Body of pancreas (tissue), 4 donors: ENCODE results near the gene CLCN5. TPM values are rescaled to one million over a fixed set of nuclear protein-coding genes. Genes with fewer than 3 reads are reported as not detected.
"Not testable (repeated sequence)": the region's sequence is repeated elsewhere in the genome, so short reads cannot be mapped to it uniquely, and the experiment has no call there.

Source experiments
- ATAC-seq: fragments of 150-250 bp; one replicate; pipeline ENCODE4 v1.9.1; 2016
- DNase-seq, 4 donors: peaks; one replicate each; pipeline ENCODE4 v3.0.0-alpha.2; 2019
- H3K27ac ChIP-seq, 4 donors: fragments of 200-600 bp; sonication (generic); 1 replicate in 3 of 4; 2 replicates in 1 of 4; pipeline versions ENCODE4 v1.5.1 to v1.6.1; 2016 to 2019; ENCODE audit warnings: mild to moderate bottlenecking in 1 of 4, mixed read lengths in 1 of 4, moderate library complexity in 1 of 4
- H3K27me3 ChIP-seq, 2 donors: fragments of 200-600 bp; sonication (generic); one replicate each; pipeline ENCODE4 v1.6.0; 2016; ENCODE audit warnings: mild to moderate bottlenecking in 1 of 2
- H3K36me3 ChIP-seq, 2 donors: fragments of 200-600 bp; sonication (generic); replicated peaks in 1 of 2; 2 replicates each; pipeline ENCODE4 v1.5.1; 2016; ENCODE audit warnings: low read depth in 2 of 2; ENCODE audit not compliant: insufficient read depth in 1 of 2
- H3K4me1 ChIP-seq: fragments of 200-600 bp; sonication (generic); one replicate; pipeline ENCODE4 v1.6.0; 2016
- H3K4me3 ChIP-seq, 2 donors: fragments of 200-600 bp; sonication (generic); 1 replicate in 1 of 2; 2 replicates in 1 of 2; pipeline ENCODE4 v1.5.1; 2016 to 2019
- H3K9me3 ChIP-seq, 3 donors: fragments of 200-600 bp; sonication (generic); 1 replicate in 2 of 3; 2 replicates in 1 of 3; pipeline ENCODE4 v1.5.1; 2016
- POLR2A ChIP-seq, 3 donors: fragments of 450-650 bp; IDR thresholded peaks; one replicate each; pipeline ENCODE4 v1.6.1; 2016; ENCODE audit warnings: antibody characterized with exemption in 3 of 3, mild to moderate bottlenecking in 2 of 3
- WGBS, 2 donors: methylation state at CpG; one replicate each; pipeline ENCODE4 v1.1.5; 2017; 5-methylcytosine and 5-hydroxymethylcytosine counted together
- intact Hi-C: fragments of 100-400 bp; cut with DNase I; formaldehyde crosslinking; loops from one replicate; pipeline ENCODE4 v1.15.1; 2023
- total RNA-seq, 2 donors: library from RNA; depleted of rRNA; stranded (reverse); fragments of >200 nt; gene quantifications; one replicate each; pipeline ENCODE4 v1.1.0, GENCODE V29; 2016
- TF ChIP-seq, protein P1 (sequence below), 7 experiments: fragments of 450-650 bp in 4 of 7; fragments of 200-600 bp in 3 of 7; sonication (generic) in 3 of 7; IDR thresholded peaks; one replicate each; pipeline ENCODE4 v1.5.1; 2016 to 2019; ENCODE audit warnings: antibody characterized with exemption in 7 of 7

Gene CLCN5
- total RNA-seq, 2 donors from 2014 or later = 2.0 to 5.2 TPM

DNA sequence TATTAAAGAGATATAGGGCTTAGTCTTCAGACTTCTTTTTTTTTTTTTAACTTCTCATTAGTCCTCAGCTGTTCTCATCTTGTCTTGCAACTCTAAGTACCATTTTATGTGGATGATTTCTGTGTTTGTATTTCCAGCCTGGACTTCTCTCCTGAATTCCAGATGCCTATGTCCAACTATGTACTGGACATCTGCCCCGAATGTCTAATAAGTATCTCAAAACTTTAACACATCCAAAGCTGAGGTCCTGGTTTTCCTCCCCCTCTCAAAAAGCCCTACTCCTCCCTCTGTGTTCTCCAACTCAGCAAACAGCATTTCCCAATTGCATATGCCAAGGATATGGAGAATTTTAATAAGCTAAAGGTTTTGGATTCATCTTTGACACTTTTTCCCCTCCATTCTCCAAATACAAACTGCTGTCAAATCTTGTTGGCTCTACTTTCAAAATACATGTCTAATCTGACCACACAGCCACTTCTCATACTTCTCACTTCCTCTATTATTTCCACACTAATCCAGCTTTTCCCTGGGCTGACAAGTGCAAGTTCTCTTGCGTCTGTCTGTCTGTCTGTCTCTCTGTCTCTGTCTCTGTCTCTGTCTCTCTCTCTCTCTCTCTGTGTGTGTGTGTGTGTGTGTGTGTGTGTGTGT, 79.8 kb downstream of the CLCN5 start:
- ATAC-seq (no peak), DNase-seq (no peak)
- H3K36me3 ChIP-seq = no peaks in the 10 kb centered on the region
- H3K27ac ChIP-seq = no peak overlapping the region
- TF ChIP-seq POLR2A (IDR thresholded peaks at IDR 0.05) = no peak
- TF ChIP-seq, protein P1, sequence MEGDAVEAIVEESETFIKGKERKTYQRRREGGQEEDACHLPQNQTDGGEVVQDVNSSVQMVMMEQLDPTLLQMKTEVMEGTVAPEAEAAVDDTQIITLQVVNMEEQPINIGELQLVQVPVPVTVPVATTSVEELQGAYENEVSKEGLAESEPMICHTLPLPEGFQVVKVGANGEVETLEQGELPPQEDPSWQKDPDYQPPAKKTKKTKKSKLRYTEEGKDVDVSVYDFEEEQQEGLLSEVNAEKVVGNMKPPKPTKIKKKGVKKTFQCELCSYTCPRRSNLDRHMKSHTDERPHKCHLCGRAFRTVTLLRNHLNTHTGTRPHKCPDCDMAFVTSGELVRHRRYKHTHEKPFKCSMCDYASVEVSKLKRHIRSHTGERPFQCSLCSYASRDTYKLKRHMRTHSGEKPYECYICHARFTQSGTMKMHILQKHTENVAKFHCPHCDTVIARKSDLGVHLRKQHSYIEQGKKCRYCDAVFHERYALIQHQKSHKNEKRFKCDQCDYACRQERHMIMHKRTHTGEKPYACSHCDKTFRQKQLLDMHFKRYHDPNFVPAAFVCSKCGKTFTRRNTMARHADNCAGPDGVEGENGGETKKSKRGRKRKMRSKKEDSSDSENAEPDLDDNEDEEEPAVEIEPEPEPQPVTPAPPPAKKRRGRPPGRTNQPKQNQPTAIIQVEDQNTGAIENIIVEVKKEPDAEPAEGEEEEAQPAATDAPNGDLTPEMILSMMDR (IDR thresholded peaks at IDR 0.05) = no peak
- 67 to 80% methylated on average over 2 of the region's 2 CpGs for WGBS, 2 donors
- intact Hi-C loops = no loop called here
- H3K4me1 ChIP-seq = no peaks in the 10 kb centered on the region
- H3K4me3 ChIP-seq = no peak overlapping the region
- H3K27me3 ChIP-seq = no peaks in the 10 kb centered on the region
- no peaks in the 10 kb centered on the region for H3K9me3 ChIP-seq

DNA sequence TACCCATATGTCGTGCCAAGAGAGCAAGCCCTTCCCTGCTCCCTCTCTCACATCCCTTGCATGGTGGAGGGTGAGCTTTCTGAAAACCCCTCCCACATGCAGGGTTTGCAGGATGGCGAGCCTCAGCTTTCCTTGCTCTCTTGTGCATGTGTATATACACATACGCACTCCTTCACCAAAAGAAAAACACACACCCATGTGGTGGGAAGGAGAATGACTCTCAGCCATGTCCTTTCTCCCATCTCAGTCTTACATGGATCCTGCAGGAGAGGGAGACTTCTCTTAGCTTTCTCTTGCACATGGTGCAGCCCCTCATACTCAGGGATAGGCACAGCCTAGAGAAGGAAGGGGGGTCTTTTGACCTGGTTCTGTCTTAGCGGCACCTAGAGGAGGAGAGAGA, 81.1 kb downstream of the CLCN5 start:
- ATAC-seq (no peak), DNase-seq (no peak)
- TF ChIP-seq, protein P1 (IDR thresholded peaks at IDR 0.05) = no peak
- no peak for TF ChIP-seq POLR2A (IDR thresholded peaks at IDR 0.05)
- Histone ChIP-seq H3K9me3 (no peaks in the 10 kb centered on the region), H3K4me3 (no peak overlapping the region), H3K36me3 (no peaks in the 10 kb centered on the region), H3K27ac (no peak overlapping the region), H3K4me1 (no peaks in the 10 kb centered on the region), H3K27me3 (no peaks in the 10 kb centered on the region)
- WGBS, 2 donors = 84 to 100% methylated on average over 2 to 4 of the region's 4 CpGs
- intact Hi-C loops = no loop called here

DNA sequence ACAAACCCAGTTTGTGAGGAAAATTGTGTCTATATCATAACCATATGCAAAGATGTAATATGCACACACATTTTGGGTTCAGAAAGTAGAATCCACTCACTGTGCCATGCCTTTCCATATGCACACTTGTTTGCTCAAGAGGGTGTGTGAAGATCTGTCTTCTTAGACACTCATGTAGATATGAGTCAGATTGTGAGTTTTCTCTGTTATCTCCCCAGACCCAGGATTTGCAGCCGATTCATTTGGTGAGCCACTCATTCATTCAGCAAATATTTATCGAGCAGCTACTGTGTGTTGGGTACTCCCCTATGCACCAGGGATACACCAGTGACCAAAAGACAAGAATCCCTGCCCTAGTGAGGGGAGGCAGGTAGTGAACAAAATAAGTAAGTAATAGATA, 81.5 kb downstream of the CLCN5 start:
- Histone ChIP-seq H3K27me3 (no peaks in the 10 kb centered on the region), H3K4me3 (no peak overlapping the region), H3K27ac (no peak overlapping the region), H3K9me3 (no peaks in the 10 kb centered on the region), H3K4me1 (no peaks in the 10 kb centered on the region), H3K36me3 (no peaks in the 10 kb centered on the region)
- WGBS, 2 donors = 70 to 89% methylated on average over 1 to 2 of the region's 2 CpGs
- intact Hi-C loops = no loop called here
- ATAC-seq = no peak
- no peak for TF ChIP-seq POLR2A (IDR thresholded peaks at IDR 0.05)
- TF ChIP-seq, protein P1 (IDR thresholded peaks at IDR 0.05) = no peak
- no peak for DNase-seq

DNA sequence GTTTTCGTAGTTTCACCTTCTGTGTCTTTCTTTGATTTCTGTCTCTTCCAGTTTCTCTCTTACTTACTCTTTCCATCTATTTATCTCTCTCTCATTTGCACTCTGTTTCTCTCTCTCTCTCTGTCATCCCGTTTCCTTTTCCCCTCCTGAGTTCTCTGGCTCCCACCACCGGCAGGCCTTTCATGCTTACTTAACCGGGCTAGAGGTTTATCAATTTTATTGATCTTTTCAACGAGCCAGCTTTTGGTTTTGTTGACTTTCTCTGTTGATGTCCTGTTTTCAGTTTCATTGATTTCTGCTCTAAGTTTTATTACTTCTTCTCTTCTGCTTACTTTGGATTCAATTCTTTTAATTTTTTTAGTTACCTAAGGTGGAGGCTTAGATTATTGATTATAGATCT, 103.2 kb downstream of the CLCN5 start:
- H3K27me3 ChIP-seq, H3K4me1 ChIP-seq, ATAC-seq, DNase-seq, H3K27ac ChIP-seq, H3K4me3 ChIP-seq, intact Hi-C loops, H3K36me3 ChIP-seq, H3K9me3 ChIP-seq: not testable (repeated sequence)
- 17 to 37% methylated on average over 5 of the region's 5 CpGs for WGBS, 2 donors

DNA sequence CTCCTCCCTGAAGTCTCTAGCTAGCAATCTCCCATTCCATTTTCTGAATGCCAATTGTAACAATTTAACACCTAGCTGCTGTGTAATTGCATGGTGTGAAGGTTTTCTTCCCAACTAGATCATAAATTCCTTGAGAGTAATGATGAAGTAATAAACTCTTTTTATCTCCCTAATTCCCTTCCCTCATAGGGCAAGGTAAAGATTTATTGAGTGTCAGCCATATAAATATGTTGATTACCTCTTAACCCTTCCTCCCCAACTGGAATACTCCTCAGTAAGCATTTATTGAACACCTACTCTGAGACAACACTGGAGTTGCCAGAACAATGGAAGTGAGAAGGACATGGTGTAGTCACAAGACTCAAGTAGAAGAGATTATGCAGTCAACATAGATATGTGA, 112.7 kb downstream of the CLCN5 start:
- H3K9me3 ChIP-seq = no peaks in the 10 kb centered on the region
- H3K27me3 ChIP-seq = no peaks in the 10 kb centered on the region
- H3K4me1 ChIP-seq = no peaks in the 10 kb centered on the region
- H3K4me3 ChIP-seq = no peak overlapping the region
- H3K27ac ChIP-seq = no peak overlapping the region
- H3K36me3 ChIP-seq = no peaks in the 10 kb centered on the region
- ATAC-seq (no peak), DNase-seq (no peak)
- intact Hi-C loops = no loop called here
- TF ChIP-seq POLR2A (IDR thresholded peaks at IDR 0.05) = no peak
- TF ChIP-seq, protein P1 (IDR thresholded peaks at IDR 0.05) = no peak
